ENCODE results near the gene ANKRD28. TPM values are rescaled to one million over a fixed set of nuclear protein-coding genes. Genes with fewer than 3 reads are reported as not detected.

The ANKRD28 gene
- total RNA-seq, 2 donors from 2014 or later = 40.7 to 46.2 TPM

DNA sequence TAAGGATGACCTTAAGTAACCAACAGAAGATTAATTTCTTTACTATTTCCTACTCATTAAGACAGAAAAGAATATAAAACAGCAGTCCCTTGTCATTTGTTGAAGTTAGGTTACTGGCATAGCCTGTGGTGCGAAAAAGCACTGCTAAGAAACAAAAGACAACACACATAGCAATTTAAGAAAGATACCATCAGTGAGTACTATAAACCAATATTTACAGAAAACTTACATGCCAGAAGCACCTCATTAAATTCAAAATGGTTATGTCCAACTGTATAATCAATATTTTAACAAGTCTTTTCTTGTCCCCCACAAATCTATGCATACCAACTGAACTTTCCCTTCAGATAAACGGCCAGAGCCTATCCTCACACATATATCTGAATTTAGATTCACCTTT, 42.0 kb downstream of the ANKRD28 start:
- intact Hi-C loops (cut with DNase I) = no loop called here
- TF ChIP-seq, protein P1, sequence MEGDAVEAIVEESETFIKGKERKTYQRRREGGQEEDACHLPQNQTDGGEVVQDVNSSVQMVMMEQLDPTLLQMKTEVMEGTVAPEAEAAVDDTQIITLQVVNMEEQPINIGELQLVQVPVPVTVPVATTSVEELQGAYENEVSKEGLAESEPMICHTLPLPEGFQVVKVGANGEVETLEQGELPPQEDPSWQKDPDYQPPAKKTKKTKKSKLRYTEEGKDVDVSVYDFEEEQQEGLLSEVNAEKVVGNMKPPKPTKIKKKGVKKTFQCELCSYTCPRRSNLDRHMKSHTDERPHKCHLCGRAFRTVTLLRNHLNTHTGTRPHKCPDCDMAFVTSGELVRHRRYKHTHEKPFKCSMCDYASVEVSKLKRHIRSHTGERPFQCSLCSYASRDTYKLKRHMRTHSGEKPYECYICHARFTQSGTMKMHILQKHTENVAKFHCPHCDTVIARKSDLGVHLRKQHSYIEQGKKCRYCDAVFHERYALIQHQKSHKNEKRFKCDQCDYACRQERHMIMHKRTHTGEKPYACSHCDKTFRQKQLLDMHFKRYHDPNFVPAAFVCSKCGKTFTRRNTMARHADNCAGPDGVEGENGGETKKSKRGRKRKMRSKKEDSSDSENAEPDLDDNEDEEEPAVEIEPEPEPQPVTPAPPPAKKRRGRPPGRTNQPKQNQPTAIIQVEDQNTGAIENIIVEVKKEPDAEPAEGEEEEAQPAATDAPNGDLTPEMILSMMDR (IDR thresholded peaks at IDR 0.05) = no peak
- no peak for DNase-seq

DNA sequence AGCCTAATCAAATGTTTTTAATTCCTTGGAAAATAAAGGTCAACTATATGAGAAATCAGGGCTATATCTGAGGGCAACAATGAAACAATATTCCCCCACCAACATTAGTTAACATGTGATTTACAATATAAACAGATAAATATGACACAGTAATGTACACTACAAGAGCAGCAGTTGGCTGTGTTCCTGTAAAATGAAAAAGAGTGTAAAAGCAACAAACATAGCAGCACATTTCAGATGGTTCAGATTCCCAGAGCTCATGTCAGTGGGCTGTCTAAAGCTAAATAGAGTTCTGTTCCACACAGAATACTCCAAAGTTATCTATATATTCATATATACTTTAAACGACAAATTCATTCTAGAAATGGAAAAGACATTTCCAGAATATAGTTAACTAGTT, 42.6 kb downstream of the ANKRD28 start:
- no peak for DNase-seq
- H3K27me3 ChIP-seq = no peaks in the 10 kb centered on the region
- no peaks in the 10 kb centered on the region for H3K4me1 ChIP-seq
- H3K9ac ChIP-seq (ENCODE audit: low read depth in 2 of 2, low read length in 2 of 2) = no peak overlapping the region
- TF ChIP-seq, protein P1 (IDR thresholded peaks at IDR 0.05) = no peak
- intact Hi-C loops (cut with DNase I) = no loop called here
- H3K4me3 ChIP-seq = no peak overlapping the region
- H3K9me3 ChIP-seq = no peaks in the 10 kb centered on the region
- H3K36me3 ChIP-seq = no peaks in the 10 kb centered on the region
- H3K27ac ChIP-seq = no peak overlapping the region

More for the DNA sequence above, 42.0 kb downstream of the ANKRD28 start:
- Histone ChIP-seq H3K27ac (no peak overlapping the region), H3K9me3 (no peaks in the 10 kb centered on the region), H3K9ac (ENCODE audit: low read depth in 2 of 2, low read length in 2 of 2) (no peak overlapping the region), H3K4me3 (no peak overlapping the region), H3K4me1 (no peaks in the 10 kb centered on the region), H3K27me3 (no peaks in the 10 kb centered on the region), H3K36me3 (no peaks in the 10 kb centered on the region)

DNA sequence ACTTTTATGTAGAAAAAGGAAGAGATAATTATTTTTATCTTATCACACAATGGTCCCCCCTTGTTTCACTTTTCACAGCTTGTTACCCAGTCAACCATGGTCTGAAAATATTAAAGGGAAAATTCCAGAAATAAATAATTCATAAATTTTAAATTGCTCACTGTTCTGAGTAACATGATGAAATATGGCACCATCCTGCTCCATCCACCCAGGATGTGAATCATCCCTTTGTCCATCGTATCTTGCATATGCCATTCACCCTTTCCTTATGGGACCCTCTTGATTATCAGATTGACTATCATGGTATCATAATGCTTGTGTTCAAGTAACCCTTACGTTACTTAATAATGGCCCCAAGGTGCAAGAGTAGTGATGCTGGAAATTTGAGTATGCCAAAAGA, 43.7 kb downstream of the ANKRD28 start:
- Histone ChIP-seq H3K4me3 (no peak overlapping the region), H3K9me3 (no peaks in the 10 kb centered on the region), H3K27me3 (no peaks in the 10 kb centered on the region), H3K36me3 (no peaks in the 10 kb centered on the region), H3K27ac (no peak overlapping the region), H3K4me1 (no peaks in the 10 kb centered on the region), H3K9ac (ENCODE audit: low read depth in 2 of 2, low read length in 2 of 2) (no peak overlapping the region)
- DNase-seq = no peak
- intact Hi-C loops (cut with DNase I) = no loop called here
- TF ChIP-seq, protein P1 (IDR thresholded peaks at IDR 0.05) = no peak

DNA sequence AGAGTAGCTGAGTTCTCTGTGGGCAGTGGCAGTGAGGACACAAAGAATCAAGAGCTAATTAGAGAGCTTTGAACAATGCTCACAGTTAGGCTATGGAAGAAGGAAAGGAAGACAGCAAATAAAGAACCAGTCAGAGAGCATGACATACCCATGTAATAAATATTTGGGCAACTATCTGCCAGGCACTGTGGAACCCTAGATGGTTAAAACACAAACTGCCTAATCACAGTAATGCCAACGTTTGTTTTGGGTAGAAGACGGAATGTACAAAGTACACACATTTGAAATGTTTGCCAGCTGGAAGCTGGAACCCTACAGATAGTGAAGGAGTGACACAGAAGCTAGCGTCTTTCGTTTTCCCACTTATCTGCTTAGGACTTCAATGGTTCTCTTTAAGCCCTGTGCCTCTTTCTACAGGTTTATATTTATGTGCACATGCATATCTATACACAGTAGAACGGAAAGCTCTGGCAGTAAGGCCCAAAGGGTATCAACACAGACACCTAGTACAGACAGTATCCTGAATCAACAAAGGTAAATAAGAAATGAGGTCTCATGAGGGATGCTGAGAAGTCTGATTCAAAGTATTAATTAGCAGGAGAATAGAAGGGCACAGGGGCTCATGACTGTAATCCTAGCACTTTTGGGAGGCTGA, 44.6 kb downstream of the ANKRD28 start:
- TF ChIP-seq, protein P1 (IDR thresholded peaks at IDR 0.05) = no peak
- intact Hi-C loops (cut with DNase I) = no loop called here
- Histone ChIP-seq H3K4me1 (no peaks in the 10 kb centered on the region), H3K9ac (ENCODE audit: low read depth in 2 of 2, low read length in 2 of 2) (no peak overlapping the region), H3K4me3 (no peak overlapping the region), H3K36me3 (no peaks in the 10 kb centered on the region), H3K27me3 (no peaks in the 10 kb centered on the region), H3K27ac (no peak overlapping the region), H3K9me3 (no peaks in the 10 kb centered on the region)
- DNase-seq = no peak

DNA sequence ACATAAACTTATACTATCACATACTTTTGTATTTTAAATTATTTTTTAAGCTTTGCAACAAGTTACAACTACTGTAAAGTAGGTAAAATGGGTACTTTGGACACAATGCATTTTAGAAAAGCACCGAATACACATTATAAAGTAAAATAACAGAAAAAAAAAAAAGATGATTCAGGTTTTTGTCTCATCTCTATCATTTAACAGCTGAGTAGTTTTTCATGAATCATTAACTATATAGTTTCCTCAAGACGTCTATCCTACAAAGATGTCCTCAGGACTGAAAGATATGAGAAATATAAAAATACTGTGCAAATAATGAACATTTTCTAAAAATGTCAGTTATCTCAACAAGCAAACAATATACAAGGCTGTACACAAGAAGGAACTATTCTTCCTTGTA, 46.9 kb downstream of the ANKRD28 start:
- no peak for DNase-seq
- H3K27me3 ChIP-seq = no peaks in the 10 kb centered on the region
- no peaks in the 10 kb centered on the region for H3K4me1 ChIP-seq
- no peaks in the 10 kb centered on the region for H3K9me3 ChIP-seq
- H3K27ac ChIP-seq = no peak overlapping the region
- no peaks in the 10 kb centered on the region for H3K36me3 ChIP-seq
- H3K9ac ChIP-seq (ENCODE audit: low read depth in 2 of 2, low read length in 2 of 2) = no peak overlapping the region
- intact Hi-C loops (cut with DNase I) = no loop called here
- TF ChIP-seq, protein P1 (IDR thresholded peaks at IDR 0.05) = no peak
- H3K4me3 ChIP-seq = no peak overlapping the region

All from colonic mucosa (tissue), 4 donors.